GM19238 (cell line): ENCODE results near the gene KIF18B.

ENCODE experiments used
- DNase-seq: peaks from one replicate; pipeline ENCODE4 v3.0.0; 2011; ENCODE audit warnings: low spot score; ENCODE audit not compliant: insufficient read length

KIF18B gene

GRCh38 chr17:44875761-44876160 is 71.8 kb downstream of the KIF18B start:
- DNase-seq: no peak
